Trophoblast cell (in vitro differentiated cells and primary cell): Measurements from ENCODE around the gene ZNF775. TPM values are rescaled to one million over a fixed set of nuclear protein-coding genes. Genes with fewer than 3 reads are reported as not detected.
A peak's percentile ranks its signal among the peaks of the same experiment; 100 is the strongest.

Experiments used
- DNase-seq, 2 donors: peaks; one replicate each; pipeline ENCODE4 v3.0.0-alpha.2; 2016
- H2AFZ ChIP-seq: 2 replicates; pipeline ENCODE4 v1.6.1; 2013; ENCODE audit warnings: low read length, moderate library complexity, mild to moderate bottlenecking; ENCODE audit not compliant: insufficient read depth, poor library complexity
- H2AK5ac ChIP-seq: 2 replicates; pipeline ENCODE4 v1.6.1; 2013; ENCODE audit warnings: mild to moderate bottlenecking, low read length
- H2BK120ac ChIP-seq: 2 replicates; pipeline ENCODE4 v1.6.1; 2013; ENCODE audit warnings: low read length, mild to moderate bottlenecking, moderate library complexity; ENCODE audit not compliant: insufficient read depth, poor library complexity
- H2BK12ac ChIP-seq: 2 replicates; pipeline ENCODE4 v1.6.1; 2013; ENCODE audit warnings: mild to moderate bottlenecking, low read length, moderate library complexity
- H2BK5ac ChIP-seq: 2 replicates; pipeline ENCODE4 v1.6.1; 2013; ENCODE audit warnings: low read length, low read depth, moderate library complexity, mild to moderate bottlenecking; ENCODE audit not compliant: poor library complexity
- H3K14ac ChIP-seq: 2 replicates; pipeline ENCODE4 v1.6.1; 2013; ENCODE audit warnings: mild to moderate bottlenecking, low read length
- H3K18ac ChIP-seq: 2 replicates; pipeline ENCODE4 v1.6.1; 2013; ENCODE audit warnings: mild to moderate bottlenecking, low read length
- H3K23ac ChIP-seq: 2 replicates; pipeline ENCODE4 v1.6.1; 2013; ENCODE audit warnings: low read length
- H3K27ac ChIP-seq: 2 replicates; pipeline ENCODE4 v1.5.1; 2013; ENCODE audit warnings: low read depth, mild to moderate bottlenecking, inconsistent platforms, low read length, moderate library complexity
- H3K27me3 ChIP-seq: 2 replicates; pipeline ENCODE4 v1.6.1; 2013; ENCODE audit warnings: inconsistent platforms, mild to moderate bottlenecking, low read length, moderate library complexity; ENCODE audit not compliant: insufficient read depth
- H3K36me3 ChIP-seq, 2 experiments: 1 replicate in 1 of 2; 2 replicates in 1 of 2; pipeline ENCODE4 v1.6.1; 2013; ENCODE audit warnings: low read length in 2 of 2, mild to moderate bottlenecking in 2 of 2, moderate library complexity in 1 of 2; ENCODE audit not compliant: insufficient read depth in 2 of 2, control insufficient read depth in 1 of 2
- H3K4ac ChIP-seq: 2 replicates; pipeline ENCODE4 v1.6.1; 2013; ENCODE audit warnings: low read depth, mild to moderate bottlenecking, low read length, moderate library complexity
- H3K4me1 ChIP-seq, 2 experiments: 1 replicate in 1 of 2; 2 replicates in 1 of 2; pipeline ENCODE4 v1.6.1; 2013; ENCODE audit warnings: low read length in 2 of 2, mild to moderate bottlenecking in 2 of 2, moderate library complexity in 1 of 2; ENCODE audit not compliant: insufficient read depth in 2 of 2, control insufficient read depth in 1 of 2
- H3K4me2 ChIP-seq: 2 replicates; pipeline ENCODE4 v1.6.1; 2013; ENCODE audit warnings: inconsistent platforms, mild to moderate bottlenecking, low read length, moderate library complexity
- H3K4me3 ChIP-seq: 2 replicates; pipeline ENCODE4 v1.5.1; 2013; ENCODE audit warnings: mild to moderate bottlenecking, low read depth, low read length, inconsistent platforms
- H3K79me1 ChIP-seq: one replicate; pipeline ENCODE4 v1.6.1; 2013; ENCODE audit warnings: low read length
- H3K79me2 ChIP-seq: 2 replicates; pipeline ENCODE4 v1.6.1; 2013; ENCODE audit warnings: low read length, mild to moderate bottlenecking; ENCODE audit not compliant: control insufficient read depth, insufficient read depth, poor library complexity
- H3K9ac ChIP-seq: 2 replicates; pipeline ENCODE4 v1.6.1; 2013; ENCODE audit warnings: mild to moderate bottlenecking, low read length
- H3K9me3 ChIP-seq: 2 replicates; pipeline ENCODE4 v1.6.1; 2013; ENCODE audit warnings: low read depth, mild to moderate bottlenecking, control low read depth, inconsistent platforms, low read length; ENCODE audit not compliant: insufficient read depth
- H4K12ac ChIP-seq: 2 replicates; pipeline ENCODE4 v1.6.1; 2013; ENCODE audit warnings: low read depth, mild to moderate bottlenecking, low read length, moderate library complexity
- H4K8ac ChIP-seq: 2 replicates; pipeline ENCODE4 v1.6.1; 2013; ENCODE audit warnings: low read depth, mild to moderate bottlenecking, low read length, moderate library complexity
- H4K91ac ChIP-seq: one replicate; pipeline ENCODE4 v1.6.1; 2013; ENCODE audit warnings: low read depth, mild to moderate bottlenecking, low read length, moderate library complexity
- WGBS: extraction: QIAGEN DNeasy Blood & Tissue Kit; methylation state at CpG from one replicate; pipeline ENCODE4 v1.1.7; 2013; ENCODE audit warnings: missing lambda C conversion rate; ENCODE audit not compliant: insufficient read length, insufficient coverage; ENCODE audit errors: extremely low coverage; 5-methylcytosine and 5-hydroxymethylcytosine counted together
- polyA plus RNA-seq: library from polyadenylated mRNA; stranded (reverse); fragments of 200-250 nt; gene quantifications from 2 replicates; pipeline ENCODE4 v1.2.3, GENCODE V29; 2013

ZNF775 gene
- 7.7 TPM in 2 replicates for polyA plus RNA-seq

- DNase-seq: peak; percentile 97 to 98
- Histone ChIP-seq H2BK5ac (peak within 1 kb of the TSS; percentile 94), H3K27me3 (no peaks in the 10 kb centered on the region), H3K4ac (peak within 1 kb of the TSS; percentile 96), H3K4me2 (peak within 1 kb of the TSS; percentile 74), H3K9me3 (peaks cover 2% of the 10 kb centered on the region), H3K4me3 (peak within 1 kb of the TSS; percentile 87), H3K18ac (peak within 1 kb of the TSS; percentile 99), H3K27ac (peak within 1 kb of the TSS; percentile 96), H3K79me1 (peaks cover 34% of the 10 kb centered on the region), H2BK12ac (peak within 1 kb of the TSS; percentile 74), H2BK120ac (peak within 1 kb of the TSS; percentile 96), H2AK5ac (peak within 1 kb of the TSS; percentile 97), H3K14ac (peak within 1 kb of the TSS; percentile 98), H4K8ac (peak within 1 kb of the TSS; percentile 92), H3K36me3 (peaks cover 4 to 5% of the 10 kb centered on the region in 2 experiments), H4K12ac (peak within 1 kb of the TSS; percentile 88), H2AFZ (peak within 1 kb of the TSS; percentile 80), H3K9ac (peak within 1 kb of the TSS; percentile 89), H3K79me2 (peaks cover 20% of the 10 kb centered on the region), H3K23ac (no peak within 1 kb of the TSS), H4K91ac (peak within 1 kb of the TSS; percentile 99), H3K4me1 (peaks cover 30 to 42% of the 10 kb centered on the region in 2 experiments)
- WGBS: no CpG with 5 or more reads among the region's 60 CpGs
Observed at GRCh38 chr7:150378853-150379440, at the start of gene ZNF775. Gene ZNF775 (plus strand): TSS chr7:150379330. CDS start chr7:150388471, 9,141 bp downstream.

GRCh38 chr7:150329331-150330120, 49.6 kb upstream of the ZNF775 start:
- H3K4me2 ChIP-seq: no peak overlapping the region
- peaks cover 0 to 7% of the 10 kb centered on the region in 2 experiments for H3K36me3 ChIP-seq
- H3K27me3 ChIP-seq: no peaks in the 10 kb centered on the region
- DNase-seq: no peak
- no peaks in the 10 kb centered on the region for H3K9me3 ChIP-seq
- H3K79me1 ChIP-seq: peaks cover 19% of the 10 kb centered on the region
- H3K4me1 ChIP-seq: peaks cover 18% of the 10 kb centered on the region in 2 experiments
- H3K9ac ChIP-seq: no peak overlapping the region
- no peak overlapping the region for H3K23ac ChIP-seq
- H3K79me2 ChIP-seq: peaks cover 1% of the 10 kb centered on the region
- H4K91ac ChIP-seq: peak overlapping the region; percentile 81
- peak overlapping the region; percentile 63 for H3K14ac ChIP-seq
- peak overlapping the region; percentile 52 for H2BK12ac ChIP-seq
- H3K27ac ChIP-seq: peak overlapping the region; percentile 12
- peak overlapping the region; percentile 44 for H4K8ac ChIP-seq
- H3K18ac ChIP-seq: peak overlapping the region; percentile 69
- H4K12ac ChIP-seq: peak overlapping the region; percentile 28
- WGBS: no CpG with 5 or more reads among the region's 22 CpGs
- no peak overlapping the region for H3K4me3 ChIP-seq
- H2AK5ac ChIP-seq: peak overlapping the region; percentile 67
- no peak overlapping the region for H2AFZ ChIP-seq
- peak overlapping the region; percentile 3 for H2BK5ac ChIP-seq
- peak overlapping the region; percentile 24 for H3K4ac ChIP-seq
- no peak overlapping the region for H2BK120ac ChIP-seq

GRCh38 chr7:150330211-150330885, 48.8 kb upstream of the ZNF775 start:
- H2AFZ ChIP-seq: no peak overlapping the region
- no peak overlapping the region for H3K4me3 ChIP-seq
- H4K91ac ChIP-seq: no peak overlapping the region
- H3K14ac ChIP-seq: no peak overlapping the region
- WGBS: no CpG with 5 or more reads among the region's 19 CpGs
- no peak overlapping the region for H4K12ac ChIP-seq
- H3K23ac ChIP-seq: no peak overlapping the region
- H2BK5ac ChIP-seq: no peak overlapping the region
- no peaks in the 10 kb centered on the region for H3K79me2 ChIP-seq
- H3K9ac ChIP-seq: no peak overlapping the region
- peak overlapping the region; percentile 0 for H2AK5ac ChIP-seq
- no peak overlapping the region for H3K27ac ChIP-seq
- H3K18ac ChIP-seq: no peak overlapping the region
- H4K8ac ChIP-seq: no peak overlapping the region
- no peaks in the 10 kb centered on the region for H3K27me3 ChIP-seq
- H3K36me3 ChIP-seq: peaks cover 0 to 7% of the 10 kb centered on the region in 2 experiments
- no peak overlapping the region for H3K4me2 ChIP-seq
- H2BK120ac ChIP-seq: peak overlapping the region; percentile 1
- H3K4ac ChIP-seq: no peak overlapping the region
- no peaks in the 10 kb centered on the region for H3K9me3 ChIP-seq
- H3K4me1 ChIP-seq: peaks cover 10% of the 10 kb centered on the region in 2 experiments
- H2BK12ac ChIP-seq: no peak overlapping the region
- H3K79me1 ChIP-seq: peaks cover 12% of the 10 kb centered on the region
- DNase-seq: no peak

GRCh38 chr7:150332852-150333635, 46.1 kb upstream of the ZNF775 start:
- Histone ChIP-seq H3K4me1 (peaks cover 10% of the 10 kb centered on the region in 2 experiments), H2BK120ac (no peak overlapping the region), H3K9me3 (no peaks in the 10 kb centered on the region), H3K18ac (no peak overlapping the region), H4K91ac (no peak overlapping the region), H2AFZ (no peak overlapping the region), H3K36me3 (peaks cover under 1 to 11% of the 10 kb centered on the region in 2 experiments), H2AK5ac (no peak overlapping the region), H3K23ac (no peak overlapping the region), H4K12ac (no peak overlapping the region), H3K9ac (no peak overlapping the region), H3K27ac (no peak overlapping the region), H3K79me1 (peaks cover 12% of the 10 kb centered on the region), H3K4ac (no peak overlapping the region), H2BK12ac (no peak overlapping the region), H3K4me2 (no peak overlapping the region), H3K4me3 (no peak overlapping the region), H3K27me3 (no peaks in the 10 kb centered on the region), H3K79me2 (no peaks in the 10 kb centered on the region), H2BK5ac (no peak overlapping the region), H3K14ac (no peak overlapping the region), H4K8ac (no peak overlapping the region)
- WGBS: 100% methylated on average over 2 of the region's 18 CpGs
- no peak for DNase-seq
